GM23338 (cell line): ENCODE results near the gene PAIP2B. TPM values are rescaled to one million over a fixed set of nuclear protein-coding genes. Genes with fewer than 3 reads are reported as not detected.

Experiments
- ATAC-seq: fragments of 200-7000 bp; cut with Tn5 transposase; 3 replicates; pipeline ENCODE4 v1.9.1; 2020
- DNase-seq: peaks from one replicate; pipeline ENCODE4 v3.0.0-alpha.2; 2015; ENCODE audit warnings: low spot score
- H2AFZ ChIP-seq: fragments of 200-600 bp; sonication (generic); 2 replicates; pipeline ENCODE4 v1.8.0; 2016; ENCODE audit warnings: antibody characterized with exemption, mild to moderate bottlenecking, moderate library complexity
- H3F3A ChIP-seq: fragments of 200-600 bp; sonication (generic); replicated peaks from 2 replicates; pipeline ENCODE4 v1.8.0; 2017; ENCODE audit warnings: antibody characterized with exemption, mixed run types, low read depth
- H3K27ac ChIP-seq: fragments of 200-600 bp; sonication (generic); 2 replicates; pipeline ENCODE4 v1.6.1; 2016; ENCODE audit warnings: low read depth
- H3K27me3 ChIP-seq: fragments of 200-600 bp; sonication (generic); 2 replicates; pipeline ENCODE4 v1.8.0; 2016; ENCODE audit warnings: mild to moderate bottlenecking, mixed run types, moderate library complexity; ENCODE audit not compliant: insufficient read depth
- H3K36me3 ChIP-seq: fragments of 200-600 bp; sonication (generic); 2 replicates; pipeline ENCODE4 v1.8.0; 2016; ENCODE audit warnings: mild to moderate bottlenecking; ENCODE audit not compliant: insufficient read depth
- H3K4me1 ChIP-seq: fragments of 200-600 bp; sonication (generic); 2 replicates; pipeline ENCODE4 v1.8.0; 2016; ENCODE audit warnings: mild to moderate bottlenecking, moderate library complexity; ENCODE audit not compliant: insufficient read depth
- H3K4me2 ChIP-seq: fragments of 200-600 bp; sonication (generic); 2 replicates; pipeline ENCODE4 v1.7.1; 2017; ENCODE audit warnings: mixed run types
- H3K4me3 ChIP-seq: fragments of 200-600 bp; sonication (generic); 2 replicates; pipeline ENCODE4 v1.6.1; 2016; ENCODE audit warnings: mixed run types
- H3K79me2 ChIP-seq: fragments of 200-600 bp; sonication (generic); replicated peaks from 2 replicates; pipeline ENCODE4 v1.8.0; 2017; ENCODE audit warnings: mild to moderate bottlenecking; ENCODE audit not compliant: insufficient read depth
- H3K9me2 ChIP-seq: fragments of 200-600 bp; sonication (generic); 2 replicates; pipeline ENCODE4 v1.8.0; 2017; ENCODE audit not compliant: insufficient read depth
- H4K20me1 ChIP-seq: fragments of 200-600 bp; sonication (generic); replicated peaks from 2 replicates; pipeline ENCODE4 v1.8.0; 2017; ENCODE audit warnings: mild to moderate bottlenecking; ENCODE audit not compliant: insufficient read depth
- H3K27ac Mint-ChIP-seq: 2 replicates; pipeline ENCODE4 v1.8.0; 2020; ENCODE audit warnings: inconsistent platforms, mild to moderate bottlenecking, moderate library complexity, mixed read lengths
- H3K27me3 Mint-ChIP-seq: 3 replicates; pipeline ENCODE4 v1.8.0; 2022; ENCODE audit warnings: low read depth, mild to moderate bottlenecking, moderate library complexity, mixed read lengths, inconsistent platforms; ENCODE audit not compliant: insufficient read depth, poor library complexity
- H3K36me3 Mint-ChIP-seq: 3 replicates; pipeline ENCODE4 v1.8.0; 2021; ENCODE audit warnings: low read depth, mild to moderate bottlenecking, inconsistent platforms, moderate library complexity, mixed read lengths
- H3K4me1 Mint-ChIP-seq: 3 replicates; pipeline ENCODE4 v1.8.0; 2020; ENCODE audit warnings: mild to moderate bottlenecking, inconsistent platforms, mixed read lengths
- H3K4me3 Mint-ChIP-seq: 3 replicates; pipeline ENCODE4 v1.8.0; 2021; ENCODE audit warnings: moderate library complexity, mild to moderate bottlenecking, inconsistent platforms, mixed read lengths
- H3K9me3 Mint-ChIP-seq: 3 replicates; pipeline ENCODE4 v1.8.0; 2020; ENCODE audit warnings: moderate library complexity, mild to moderate bottlenecking, inconsistent platforms, mixed read lengths
- CREB1 ChIP-seq: fragments of 250-450 bp; sonication (Bioruptor Pico); IDR thresholded peaks from 2 replicates; pipeline ENCODE4 v1.5.0; 2020; ENCODE audit warnings: low read depth, mild to moderate bottlenecking, moderate library complexity
- EZH2phosphoT487 ChIP-seq: fragments of 200-600 bp; sonication (generic); IDR thresholded peaks from one replicate; pipeline ENCODE4 v1.8.1; 2018; ENCODE audit warnings: antibody characterized with exemption; ENCODE audit not compliant: unreplicated experiment
- JUNB ChIP-seq: IDR thresholded peaks from one replicate; pipeline ENCODE4 v1.6.1; 2016; ENCODE audit warnings: antibody characterized with exemption; ENCODE audit not compliant: unreplicated experiment
- NANOG ChIP-seq: IDR thresholded peaks from 2 replicates; pipeline ENCODE4 v1.6.1; 2016; ENCODE audit warnings: antibody characterized with exemption, borderline replicate concordance
- ZNF114 ChIP-seq: fragments of 250-450 bp; sonication (Bioruptor Pico); IDR thresholded peaks from 2 replicates; pipeline ENCODE4 v1.5.0; 2020; ENCODE audit warnings: mild to moderate bottlenecking, moderate library complexity
- ZNF331 ChIP-seq: fragments of 250-450 bp; sonication (Bioruptor Pico); IDR thresholded peaks from 2 replicates; pipeline ENCODE4 v1.5.0; 2020; ENCODE audit warnings: low read depth, mild to moderate bottlenecking, moderate library complexity
- polyA plus RNA-seq: library from polyadenylated mRNA; unstranded; fragments of >200 nt; fragmentation: Nextera tagmentation; extraction: Ambion mirVana; gene quantifications from 2 replicates; pipeline ENCODE4 v1.2.1, GENCODE V29; 2016
- total RNA-seq: library from RNA; depleted of rRNA; stranded (reverse); fragments of >200 nt; shearing (Covaris generic); gene quantifications from 2 replicates; pipeline ENCODE4 v1.2.3, GENCODE V29; 2014
- TF ChIP-seq, protein P1 (sequence below): IDR thresholded peaks from 2 replicates; pipeline ENCODE4 v1.6.1; 2016; ENCODE audit warnings: antibody characterized with exemption
- TF ChIP-seq, protein P2 (sequence below), 2 experiments: fragments of 200-600 bp in 1 of 2; sonication (generic) in 1 of 2; conservative IDR thresholded peaks; 2 replicates each; pipeline versions ENCODE4 v1.5.1 to v1.6.1; 2016 to 2017; ENCODE audit warnings: antibody characterized with exemption in 2 of 2, low read depth in 2 of 2, mild to moderate bottlenecking in 2 of 2, moderate library complexity in 1 of 2
- TF ChIP-seq, protein P3 (sequence below): IDR thresholded peaks from one replicate; pipeline ENCODE4 v1.6.1; 2018; ENCODE audit warnings: antibody characterized with exemption; ENCODE audit not compliant: unreplicated experiment

PAIP2B gene
- total and polyA plus RNA-seq, 2 experiments from 2014 or later: 7.6 to 29.7 TPM

DNA sequence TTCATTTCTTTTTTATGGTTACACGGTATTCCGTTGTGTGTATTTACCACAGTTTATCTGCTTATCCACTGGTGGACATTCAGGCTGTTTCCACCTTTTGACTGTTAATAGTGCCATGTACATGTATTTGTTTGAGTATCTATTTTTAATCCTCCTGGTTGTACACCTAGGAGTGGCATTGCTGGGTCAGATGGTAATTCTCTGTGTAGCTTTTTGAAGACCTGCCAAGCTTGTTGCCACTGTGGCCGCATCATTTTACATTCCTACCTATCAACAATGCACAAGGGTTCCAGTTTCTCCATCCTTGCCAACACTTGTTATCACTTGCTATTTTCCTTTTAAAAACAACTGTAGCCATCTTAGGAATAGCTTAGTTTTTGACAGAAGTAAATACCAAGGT is 83.1 kb downstream of the PAIP2B start:
- TF ChIP-seq CREB1 (CRISPR knock-in tag) (no peak), ZNF114 (CRISPR knock-in tag) (no peak), NANOG (no peak)
- TF ChIP-seq, protein P1, sequence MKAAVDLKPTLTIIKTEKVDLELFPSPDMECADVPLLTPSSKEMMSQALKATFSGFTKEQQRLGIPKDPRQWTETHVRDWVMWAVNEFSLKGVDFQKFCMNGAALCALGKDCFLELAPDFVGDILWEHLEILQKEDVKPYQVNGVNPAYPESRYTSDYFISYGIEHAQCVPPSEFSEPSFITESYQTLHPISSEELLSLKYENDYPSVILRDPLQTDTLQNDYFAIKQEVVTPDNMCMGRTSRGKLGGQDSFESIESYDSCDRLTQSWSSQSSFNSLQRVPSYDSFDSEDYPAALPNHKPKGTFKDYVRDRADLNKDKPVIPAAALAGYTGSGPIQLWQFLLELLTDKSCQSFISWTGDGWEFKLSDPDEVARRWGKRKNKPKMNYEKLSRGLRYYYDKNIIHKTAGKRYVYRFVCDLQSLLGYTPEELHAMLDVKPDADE: no peak
- TF ChIP-seq, protein P2, sequence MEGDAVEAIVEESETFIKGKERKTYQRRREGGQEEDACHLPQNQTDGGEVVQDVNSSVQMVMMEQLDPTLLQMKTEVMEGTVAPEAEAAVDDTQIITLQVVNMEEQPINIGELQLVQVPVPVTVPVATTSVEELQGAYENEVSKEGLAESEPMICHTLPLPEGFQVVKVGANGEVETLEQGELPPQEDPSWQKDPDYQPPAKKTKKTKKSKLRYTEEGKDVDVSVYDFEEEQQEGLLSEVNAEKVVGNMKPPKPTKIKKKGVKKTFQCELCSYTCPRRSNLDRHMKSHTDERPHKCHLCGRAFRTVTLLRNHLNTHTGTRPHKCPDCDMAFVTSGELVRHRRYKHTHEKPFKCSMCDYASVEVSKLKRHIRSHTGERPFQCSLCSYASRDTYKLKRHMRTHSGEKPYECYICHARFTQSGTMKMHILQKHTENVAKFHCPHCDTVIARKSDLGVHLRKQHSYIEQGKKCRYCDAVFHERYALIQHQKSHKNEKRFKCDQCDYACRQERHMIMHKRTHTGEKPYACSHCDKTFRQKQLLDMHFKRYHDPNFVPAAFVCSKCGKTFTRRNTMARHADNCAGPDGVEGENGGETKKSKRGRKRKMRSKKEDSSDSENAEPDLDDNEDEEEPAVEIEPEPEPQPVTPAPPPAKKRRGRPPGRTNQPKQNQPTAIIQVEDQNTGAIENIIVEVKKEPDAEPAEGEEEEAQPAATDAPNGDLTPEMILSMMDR (conservative IDR thresholded peaks at IDR 0.05; ENCODE audit: low read depth in 2 of 2): no peak
- Mint-ChIP-seq H3K27me3 (peaks cover 2% of the 10 kb centered on the region), H3K27ac (no peak overlapping the region)

DNA sequence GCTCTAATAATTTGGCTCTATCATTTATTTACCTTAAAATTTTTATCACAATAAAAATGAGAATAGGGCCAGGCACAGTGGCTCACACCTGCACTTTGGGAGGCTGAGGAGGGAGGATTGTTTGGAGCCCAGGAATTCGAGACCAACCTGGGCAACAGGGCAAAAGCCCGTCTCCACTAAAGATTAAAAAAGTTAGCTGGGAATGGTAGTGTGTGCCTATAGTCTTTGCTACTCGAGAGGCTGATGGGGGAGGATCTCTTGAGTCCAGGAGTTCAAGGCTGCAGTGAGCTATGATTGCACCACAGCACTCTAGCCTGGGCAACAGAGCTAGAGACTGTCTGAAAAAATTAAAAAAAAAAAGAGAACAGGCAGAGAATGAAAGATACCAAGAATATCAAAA is 90.7 kb downstream of the PAIP2B start:
- no peak overlapping the region for H3K4me3 Mint-ChIP-seq
- no peaks in the 10 kb centered on the region for H3K9me3 Mint-ChIP-seq
- no peak overlapping the region for H3K4me2 ChIP-seq
- no peaks in the 10 kb centered on the region for H3K27me3 ChIP-seq
- peaks cover 52% of the 10 kb centered on the region for H3K36me3 ChIP-seq
- no peak overlapping the region for H3K4me3 ChIP-seq
- H3K79me2 ChIP-seq: peaks cover 22% of the 10 kb centered on the region
- peaks cover 15% of the 10 kb centered on the region for H4K20me1 ChIP-seq
- no peak overlapping the region for H2AFZ ChIP-seq
- TF ChIP-seq, protein P3, sequence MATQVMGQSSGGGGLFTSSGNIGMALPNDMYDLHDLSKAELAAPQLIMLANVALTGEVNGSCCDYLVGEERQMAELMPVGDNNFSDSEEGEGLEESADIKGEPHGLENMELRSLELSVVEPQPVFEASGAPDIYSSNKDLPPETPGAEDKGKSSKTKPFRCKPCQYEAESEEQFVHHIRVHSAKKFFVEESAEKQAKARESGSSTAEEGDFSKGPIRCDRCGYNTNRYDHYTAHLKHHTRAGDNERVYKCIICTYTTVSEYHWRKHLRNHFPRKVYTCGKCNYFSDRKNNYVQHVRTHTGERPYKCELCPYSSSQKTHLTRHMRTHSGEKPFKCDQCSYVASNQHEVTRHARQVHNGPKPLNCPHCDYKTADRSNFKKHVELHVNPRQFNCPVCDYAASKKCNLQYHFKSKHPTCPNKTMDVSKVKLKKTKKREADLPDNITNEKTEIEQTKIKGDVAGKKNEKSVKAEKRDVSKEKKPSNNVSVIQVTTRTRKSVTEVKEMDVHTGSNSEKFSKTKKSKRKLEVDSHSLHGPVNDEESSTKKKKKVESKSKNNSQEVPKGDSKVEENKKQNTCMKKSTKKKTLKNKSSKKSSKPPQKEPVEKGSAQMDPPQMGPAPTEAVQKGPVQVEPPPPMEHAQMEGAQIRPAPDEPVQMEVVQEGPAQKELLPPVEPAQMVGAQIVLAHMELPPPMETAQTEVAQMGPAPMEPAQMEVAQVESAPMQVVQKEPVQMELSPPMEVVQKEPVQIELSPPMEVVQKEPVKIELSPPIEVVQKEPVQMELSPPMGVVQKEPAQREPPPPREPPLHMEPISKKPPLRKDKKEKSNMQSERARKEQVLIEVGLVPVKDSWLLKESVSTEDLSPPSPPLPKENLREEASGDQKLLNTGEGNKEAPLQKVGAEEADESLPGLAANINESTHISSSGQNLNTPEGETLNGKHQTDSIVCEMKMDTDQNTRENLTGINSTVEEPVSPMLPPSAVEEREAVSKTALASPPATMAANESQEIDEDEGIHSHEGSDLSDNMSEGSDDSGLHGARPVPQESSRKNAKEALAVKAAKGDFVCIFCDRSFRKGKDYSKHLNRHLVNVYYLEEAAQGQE: no peak
- TF ChIP-seq JUNB (no peak), ZNF331 (no peak), EZH2phosphoT487 (no peak), ZNF114 (CRISPR knock-in tag) (no peak)
- TF ChIP-seq, protein P1: no peak
- TF ChIP-seq, protein P2 (conservative IDR thresholded peaks at IDR 0.05; ENCODE audit: low read depth in 2 of 2): no peak
- DNase-seq (no peak), ATAC-seq (no peak)
- 0 out of 2 replicates have a peak, but pooled peaks cover 4% of the 10 kb centered on the region for H3F3A ChIP-seq
- H3K4me1 ChIP-seq: peaks cover 9% of the 10 kb centered on the region
- H3K36me3 Mint-ChIP-seq: peaks cover 62% of the 10 kb centered on the region
- H3K4me1 Mint-ChIP-seq: no peaks in the 10 kb centered on the region
- H3K9me2 ChIP-seq: no peaks in the 10 kb centered on the region
- peaks cover 2% of the 10 kb centered on the region for H3K27me3 Mint-ChIP-seq
- no peak overlapping the region for H3K27ac Mint-ChIP-seq
- H3K27ac ChIP-seq: no peak overlapping the region

More for the DNA sequence above, 83.1 kb downstream of the PAIP2B start:
- no peaks in the 10 kb centered on the region for H3K4me1 ChIP-seq
- no peak overlapping the region for H3K4me2 ChIP-seq
- Mint-ChIP-seq H3K4me1 (no peaks in the 10 kb centered on the region), H3K9me3 (no peaks in the 10 kb centered on the region), H3K4me3 (no peak overlapping the region), H3K36me3 (peaks cover 79% of the 10 kb centered on the region)
- H3K79me2 ChIP-seq: no peaks in the 10 kb centered on the region
- no peak overlapping the region for H3K27ac ChIP-seq
- no peaks in the 10 kb centered on the region for H3K9me2 ChIP-seq
- H3K27me3 ChIP-seq: no peaks in the 10 kb centered on the region
- H3K4me3 ChIP-seq: no peak overlapping the region
- peaks cover 63% of the 10 kb centered on the region for H3K36me3 ChIP-seq
- DNase-seq: no peak
- peaks cover 6% of the 10 kb centered on the region for H4K20me1 ChIP-seq
- no peak for ATAC-seq
- no peak overlapping the region for H2AFZ ChIP-seq
- H3F3A ChIP-seq: peaks cover 4% of the 10 kb centered on the region; the same call in 1 of the 2 replicates
